Osteocyte (in vitro differentiated cells): ENCODE results near the gene BRINP1. TPM values are rescaled to one million over a fixed set of nuclear protein-coding genes. Genes with fewer than 3 reads are reported as not detected.

Experiments used
- DNase-seq: peaks from one replicate; pipeline ENCODE4 v3.0.0; 2021; ENCODE audit warnings: mixed read lengths; ENCODE audit not compliant: unreplicated experiment; ENCODE audit errors: extremely low spot score
- H3K27ac Mint-ChIP-seq: one replicate; pipeline ENCODE4 v1.8.0; 2021; ENCODE audit warnings: mild to moderate bottlenecking, mixed read lengths; ENCODE audit not compliant: unreplicated experiment
- H3K27me3 Mint-ChIP-seq: one replicate; pipeline ENCODE4 v1.8.0; 2021; ENCODE audit warnings: mixed read lengths; ENCODE audit not compliant: unreplicated experiment
- H3K36me3 Mint-ChIP-seq: one replicate; pipeline ENCODE4 v1.8.0; 2021; ENCODE audit warnings: mixed read lengths; ENCODE audit not compliant: unreplicated experiment
- H3K4me1 Mint-ChIP-seq: one replicate; pipeline ENCODE4 v1.8.0; 2021; ENCODE audit warnings: mixed read lengths; ENCODE audit not compliant: unreplicated experiment
- H3K4me3 Mint-ChIP-seq: one replicate; pipeline ENCODE4 v1.8.0; 2021; ENCODE audit warnings: mild to moderate bottlenecking, moderate library complexity, mixed read lengths; ENCODE audit not compliant: unreplicated experiment
- H3K9me3 Mint-ChIP-seq: one replicate; pipeline ENCODE4 v1.8.0; 2021; ENCODE audit warnings: mixed read lengths; ENCODE audit not compliant: unreplicated experiment
- total RNA-seq: library from RNA; stranded (reverse); gene quantifications from 2 replicates; pipeline ENCODE4 v1.2.1, GENCODE V29; 2021
- TF ChIP-seq, protein P1 (sequence below): fragments of 200-600 bp; sonication (generic); IDR thresholded peaks from 2 replicates; pipeline ENCODE4 v1.5.0; 2021; ENCODE audit warnings: antibody characterized with exemption, mild to moderate bottlenecking, moderate library complexity

The BRINP1 gene
- total RNA-seq, 1 donor from 2014 or later, result 0.16 TPM

DNA sequence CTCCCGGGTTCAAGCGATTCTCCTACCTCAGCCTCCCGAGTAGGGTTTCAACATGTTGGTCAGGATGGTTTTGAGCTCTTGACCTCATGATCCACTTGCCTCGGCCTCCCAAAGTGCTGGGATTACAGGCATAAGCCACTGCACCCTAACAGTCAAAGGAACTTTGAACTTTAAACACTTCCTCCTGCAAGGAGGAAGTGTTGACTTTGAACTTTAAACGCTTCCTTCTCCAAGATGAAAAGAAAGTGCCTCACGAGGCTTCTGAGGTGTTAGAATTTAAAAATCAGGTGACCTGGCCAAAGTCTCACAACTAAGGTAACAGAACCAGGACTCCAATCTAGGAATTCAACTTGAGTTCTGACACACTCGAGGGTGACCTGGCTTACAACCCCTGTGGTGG is 150.9 kb downstream of the BRINP1 start:
- Mint-ChIP-seq H3K4me3 (no peak overlapping the region), H3K27me3 (no peaks in the 10 kb centered on the region), H3K36me3 (no peaks in the 10 kb centered on the region), H3K4me1 (no peaks in the 10 kb centered on the region), H3K9me3 (peaks cover 43% of the 10 kb centered on the region), H3K27ac (no peak overlapping the region)
- no peak for DNase-seq
- TF ChIP-seq, protein P1, sequence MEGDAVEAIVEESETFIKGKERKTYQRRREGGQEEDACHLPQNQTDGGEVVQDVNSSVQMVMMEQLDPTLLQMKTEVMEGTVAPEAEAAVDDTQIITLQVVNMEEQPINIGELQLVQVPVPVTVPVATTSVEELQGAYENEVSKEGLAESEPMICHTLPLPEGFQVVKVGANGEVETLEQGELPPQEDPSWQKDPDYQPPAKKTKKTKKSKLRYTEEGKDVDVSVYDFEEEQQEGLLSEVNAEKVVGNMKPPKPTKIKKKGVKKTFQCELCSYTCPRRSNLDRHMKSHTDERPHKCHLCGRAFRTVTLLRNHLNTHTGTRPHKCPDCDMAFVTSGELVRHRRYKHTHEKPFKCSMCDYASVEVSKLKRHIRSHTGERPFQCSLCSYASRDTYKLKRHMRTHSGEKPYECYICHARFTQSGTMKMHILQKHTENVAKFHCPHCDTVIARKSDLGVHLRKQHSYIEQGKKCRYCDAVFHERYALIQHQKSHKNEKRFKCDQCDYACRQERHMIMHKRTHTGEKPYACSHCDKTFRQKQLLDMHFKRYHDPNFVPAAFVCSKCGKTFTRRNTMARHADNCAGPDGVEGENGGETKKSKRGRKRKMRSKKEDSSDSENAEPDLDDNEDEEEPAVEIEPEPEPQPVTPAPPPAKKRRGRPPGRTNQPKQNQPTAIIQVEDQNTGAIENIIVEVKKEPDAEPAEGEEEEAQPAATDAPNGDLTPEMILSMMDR, result no peak

- no peak overlapping the region for H3K27ac Mint-ChIP-seq
- H3K9me3 Mint-ChIP-seq, result peaks cover 44% of the 10 kb centered on the region
- no peaks in the 10 kb centered on the region for H3K4me1 Mint-ChIP-seq
- H3K4me3 Mint-ChIP-seq, result no peak overlapping the region
- DNase-seq, result no peak
- H3K27me3 Mint-ChIP-seq, result no peaks in the 10 kb centered on the region
- TF ChIP-seq, protein P1, result no peak
- H3K36me3 Mint-ChIP-seq, result no peaks in the 10 kb centered on the region
Observed at GRCh38 chr9:119216651-119217331, 152.4 kb downstream of the BRINP1 start.

GRCh38 chr9:119215651-119216050 is 153.6 kb downstream of the BRINP1 start:
- no peaks in the 10 kb centered on the region for H3K27me3 Mint-ChIP-seq
- H3K9me3 Mint-ChIP-seq, result peaks cover 35% of the 10 kb centered on the region
- no peaks in the 10 kb centered on the region for H3K4me1 Mint-ChIP-seq
- TF ChIP-seq, protein P1, result no peak
- no peak for DNase-seq
- no peak overlapping the region for H3K4me3 Mint-ChIP-seq
- H3K27ac Mint-ChIP-seq, result no peak overlapping the region
- no peaks in the 10 kb centered on the region for H3K36me3 Mint-ChIP-seq

GRCh38 chr9:119213471-119213870 is 155.8 kb downstream of the BRINP1 start:
- Mint-ChIP-seq H3K9me3 (peaks cover 26% of the 10 kb centered on the region), H3K27me3 (no peaks in the 10 kb centered on the region), H3K4me3 (no peak overlapping the region), H3K27ac (no peak overlapping the region), H3K4me1 (no peaks in the 10 kb centered on the region), H3K36me3 (no peaks in the 10 kb centered on the region)
- TF ChIP-seq, protein P1, result no peak
- no peak for DNase-seq

GRCh38 chr9:119197893-119198607 is 171.2 kb downstream of the BRINP1 start:
- Mint-ChIP-seq H3K4me1 (no peaks in the 10 kb centered on the region), H3K36me3 (no peaks in the 10 kb centered on the region), H3K4me3 (no peak overlapping the region), H3K9me3 (peaks cover 3% of the 10 kb centered on the region), H3K27ac (no peak overlapping the region), H3K27me3 (no peaks in the 10 kb centered on the region)
- no peak for DNase-seq
- TF ChIP-seq, protein P1, result no peak
